ENCODE results near the gene CAP1.
"Not testable (repeated sequence)": the region's sequence is repeated elsewhere in the genome, so short reads cannot be mapped to it uniquely, and the experiment has no call there.

Gene CAP1

GRCh38 chr1:40040511-40041465 is at the start of gene CAP1:
CAP1 (plus strand) TSS chr1:40040729; CDS start chr1:40059347, 18,618 bp downstream.
- peak; percentile 100 for DNase-seq

- no peak for DNase-seq
Observed at GRCh38 chr1:39992234-39992633, 48.3 kb upstream of the CAP1 start.

GRCh38 chr1:39992888-39993287 is 47.6 kb upstream of the CAP1 start:
- no peak for DNase-seq

- DNase-seq = no peak
Observed at GRCh38 chr1:39995973-39996393, 44.5 kb upstream of the CAP1 start.

- no peak for DNase-seq
Observed at GRCh38 chr1:39996396-39997004, 44.0 kb upstream of the CAP1 start.

GRCh38 chr1:40001456-40001855 is 39.1 kb upstream of the CAP1 start:
- no peak for DNase-seq

- no peak for DNase-seq
Observed at GRCh38 chr1:40003156-40004093, 37.1 kb upstream of the CAP1 start.

- no peak for DNase-seq
Observed at GRCh38 chr1:40004857-40005256, 35.7 kb upstream of the CAP1 start.

GRCh38 chr1:40007481-40008034 is 33.0 kb upstream of the CAP1 start:
- DNase-seq = not testable (repeated sequence)

- no peak for DNase-seq
Observed at GRCh38 chr1:40011198-40011597, 29.3 kb upstream of the CAP1 start.

- DNase-seq = no peak
Observed at GRCh38 chr1:40014253-40014706, 26.2 kb upstream of the CAP1 start.

- no peak for DNase-seq
Observed at GRCh38 chr1:40014812-40015594, 25.5 kb upstream of the CAP1 start.

GRCh38 chr1:40017951-40018575 is 22.5 kb upstream of the CAP1 start:
- no peak for DNase-seq

GRCh38 chr1:40020447-40021085 is 20.0 kb upstream of the CAP1 start:
- DNase-seq = no peak

- DNase-seq = no peak
Observed at GRCh38 chr1:40023379-40023944, 17.1 kb upstream of the CAP1 start.

- DNase-seq = no peak
Observed at GRCh38 chr1:40024671-40025070, 15.9 kb upstream of the CAP1 start.

GRCh38 chr1:40027647-40028046 is 12.9 kb upstream of the CAP1 start:
- no peak for DNase-seq

GRCh38 chr1:40029608-40030007 is 10.9 kb upstream of the CAP1 start:
- DNase-seq = no peak

GRCh38 chr1:40030528-40031135 is 9.9 kb upstream of the CAP1 start:
- no peak for DNase-seq
